Heart right ventricle (tissue), 16 donors: ENCODE measurements around the gene FCN2. TPM values are rescaled to one million over a fixed set of nuclear protein-coding genes. Genes with fewer than 3 reads are reported as not detected.

Experiments
- ATAC-seq, 8 donors: fragments of 200-7000 bp; cut with Tn5 transposase; one replicate each; pipeline ENCODE4 v1.9.1; 2020; ENCODE audit warnings: mild to moderate bottlenecking in 8 of 8, moderate library complexity in 8 of 8, moderate number of reproducible peaks in 1 of 8
- DNase-seq, 2 donors: peaks; one replicate each; pipeline ENCODE4 v3.0.0-alpha.2; 2020
- H3K27ac ChIP-seq, 10 donors: fragments of 200-600 bp; sonication (generic) in 2 of 10; one replicate each; pipeline versions ENCODE4 v1.5.0 to v1.8.0; 2020 to 2022; ENCODE audit warnings: mild to moderate bottlenecking in 3 of 10
- H3K27me3 ChIP-seq, 7 donors: fragments of 200-600 bp; one replicate each; pipeline ENCODE4 v1.8.0; 2021 to 2022; ENCODE audit warnings: mild to moderate bottlenecking in 2 of 7
- H3K36me3 ChIP-seq, 9 donors: fragments of 200-600 bp; sonication (generic) in 1 of 9; one replicate each; pipeline versions ENCODE4 v1.5.0 to v1.8.0; 2020 to 2022; ENCODE audit warnings: mild to moderate bottlenecking in 2 of 9
- H3K4me1 ChIP-seq, 9 donors: fragments of 200-600 bp; sonication (generic) in 1 of 9; one replicate each; pipeline versions ENCODE4 v1.5.0 to v1.8.0; 2020 to 2022; ENCODE audit warnings: mild to moderate bottlenecking in 4 of 9
- H3K4me3 ChIP-seq, 10 donors: fragments of 200-600 bp; sonication (generic) in 2 of 10; one replicate each; pipeline versions ENCODE4 v1.5.0 to v1.8.0; 2020 to 2022; ENCODE audit warnings: mild to moderate bottlenecking in 7 of 10, moderate library complexity in 2 of 10
- H3K9me3 ChIP-seq, 11 donors: fragments of 200-600 bp in 10 of 11; sonication (generic) in 2 of 11; one replicate each; pipeline versions ENCODE4 v1.5.0 to v1.8.0; 2013 to 2022; ENCODE audit warnings: mild to moderate bottlenecking in 2 of 11, control low read depth in 1 of 11, moderate library complexity in 1 of 11
- CTCF ChIP-seq, 9 donors: fragments of 200-600 bp; sonication (generic) in 2 of 9; IDR thresholded peaks; one replicate each; pipeline versions ENCODE4 v1.5.0 to v1.8.0; 2021 to 2022; ENCODE audit warnings: antibody characterized with exemption in 9 of 9, mild to moderate bottlenecking in 5 of 9, moderate library complexity in 1 of 9
- WGBS, 2 donors: extraction: QIAGEN DNeasy Blood & Tissue Kit; methylation state at CpG; one replicate each; pipeline ENCODE4 v1.1.7; 2013; ENCODE audit warnings: inconsistent platforms in 1 of 2; 5-methylcytosine and 5-hydroxymethylcytosine counted together
- intact Hi-C, 10 donors: fragments of 100-400 bp; cut with DNase I; formaldehyde crosslinking; loops; one replicate each; pipeline versions ENCODE4 v1.11.1 to v1.14.2; 2022
- polyA plus RNA-seq, 2 donors: library from polyadenylated mRNA; stranded (reverse); fragments of 200-250 nt; gene quantifications; one replicate each; pipeline ENCODE4 v1.2.3, GENCODE V29; 2013
- total RNA-seq, 10 donors: library from RNA; stranded (reverse); fragmentation: NEBNext Ultra II Directional in 3 of 10; extraction: Animal tissue kit (Norgen Biotek cat#: 25700) in 3 of 10; gene quantifications; one replicate each; pipeline versions ENCODE4 v1.2.1 to v1.2.4, GENCODE V29; 2021 to 2023
- donor health status: Arrhythmogenic right ventricular cardiomyopathy.
- donor health status: ischemic (EF 13 %, LVEDD 7.1; RV severe dilation, severe dysfunction).
- donor health status: healthy with polysubstance abuse.
- donor health status: DM: no; HTN: yes; CAD: no.
- donor health status: DM: no; HTN: no; CAD: no.
- donor health status: ischemic (EF 25% LVEDD 6.9; RV normal size, moderate dysfunction).
- donor health status: ischemic (EF 25% LVEDD 5.7; RV mildly dilated, moderate dysfunction).
- donor health status: healthy.
- donor health status: DM: yes; HTN: yes; CAD: no.
- donor health status: Ischemic cardiomyopathy.
- donor health status: ischemic (EF 35%, LVEDD 5.7; RV mildly dilated, moderate dysfunction).
- donor health status: nonischemic (EF 11% LVEDD 7.7; RV severe dilation, severe dysfunction).
- donor health status: DM: yes; HTN: yes; CAD: no.
- donor health status: PGD.
- donor health status: ischemic (EF 29% LVEDD 5.4; RV normal size, mild dysfunction).
- donor health status: nonischemic (EF 23%, LVEDD 6.1; RV moderate dilation, normal function).

FCN2 gene
- total and polyA plus RNA-seq, 12 donors, result 0.19 to 0.46 (median 0.26) TPM; not detected in 7

DNA sequence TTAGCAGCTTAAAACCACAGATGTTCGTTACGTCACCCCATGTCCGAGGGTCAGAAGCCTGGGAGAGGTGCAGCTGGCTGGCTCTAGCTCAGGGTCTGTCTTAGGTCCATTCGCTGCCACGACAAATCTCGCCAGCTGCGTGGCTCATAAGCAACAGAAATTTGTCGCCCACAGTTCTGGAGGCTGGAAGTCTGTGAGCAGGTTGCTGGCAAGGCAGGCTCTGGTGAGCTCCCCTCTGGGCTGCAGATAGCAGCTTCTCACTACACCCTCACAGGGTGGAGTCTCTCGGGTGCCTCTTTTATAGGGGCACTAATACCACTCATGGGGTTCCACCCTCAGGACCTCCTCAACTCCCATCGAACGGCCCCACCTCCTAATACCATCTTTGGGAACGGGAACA is 40.1 kb upstream of the FCN2 start:
- Histone ChIP-seq H3K9me3 (no peaks in the 10 kb centered on the region), H3K4me3 (no peak overlapping the region), H3K36me3 (peaks cover 0 to 62% (median 0%) of the 10 kb centered on the region in 9 donors), H3K27ac (no peak overlapping the region), H3K27me3 (no peaks in the 10 kb centered on the region), H3K4me1 (peaks cover 0 to 3% (median 0%) of the 10 kb centered on the region in 9 donors)
- 92 to 94% methylated on average over 12 of the region's 12 CpGs for WGBS, 2 donors
- ATAC-seq (no peak), DNase-seq (no peak)
- TF ChIP-seq CTCF (IDR thresholded peaks at IDR 0.05), result no peak
- intact Hi-C loops, result no loop called here

DNA sequence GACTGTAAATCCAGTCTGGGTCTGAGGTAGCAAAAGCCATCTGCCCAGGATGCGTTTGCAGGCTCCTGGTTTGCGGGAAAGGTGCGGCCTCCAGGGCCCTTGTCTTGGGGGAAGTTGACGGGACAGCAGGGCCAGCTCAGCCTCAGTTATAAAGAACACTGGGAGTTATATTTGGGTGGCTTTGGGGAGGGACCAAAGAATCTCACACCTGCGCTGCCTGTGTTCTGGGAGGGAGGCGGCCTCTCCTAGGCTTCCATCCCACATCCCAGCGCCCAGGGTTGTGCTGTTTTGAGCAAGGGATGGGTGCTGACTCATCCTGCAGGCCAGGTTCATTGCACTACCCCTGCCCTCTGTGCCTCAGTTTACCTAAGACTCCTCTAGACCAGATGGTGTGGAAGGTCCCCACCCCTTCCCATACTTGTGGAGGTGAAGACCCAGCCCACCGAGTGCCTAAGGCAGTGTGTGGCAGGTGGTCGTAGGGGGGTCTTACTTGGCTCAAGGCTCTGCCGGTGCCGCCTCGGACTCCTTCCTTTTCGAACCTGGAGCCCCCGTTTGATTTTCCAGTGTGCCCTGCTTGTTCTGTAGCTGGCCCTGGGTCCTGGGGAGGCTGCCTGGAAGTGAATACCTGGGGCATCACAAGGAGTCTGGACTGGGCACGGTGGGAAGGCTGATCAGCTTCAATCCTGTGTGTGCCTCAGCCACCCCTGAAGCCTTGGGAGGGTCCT is 39.3 kb upstream of the FCN2 start:
- H3K4me3 ChIP-seq, result no peak overlapping the region
- ATAC-seq (no peak), DNase-seq (no peak)
- H3K36me3 ChIP-seq, result peaks cover 0 to 61% (median 0%) of the 10 kb centered on the region in 9 donors
- H3K27me3 ChIP-seq, result no peaks in the 10 kb centered on the region
- no peaks in the 10 kb centered on the region for H3K9me3 ChIP-seq
- no peak overlapping the region for H3K27ac ChIP-seq
- 95 to 96% methylated on average over 15 of the region's 15 CpGs for WGBS, 2 donors
- H3K4me1 ChIP-seq, result peaks cover 0 to 3% (median 0%) of the 10 kb centered on the region in 9 donors
- intact Hi-C loops, result no loop called here
- no peak for TF ChIP-seq CTCF (IDR thresholded peaks at IDR 0.05)

GRCh38 chr9:134842321-134842720 is 38.3 kb upstream of the FCN2 start:
- WGBS, 2 donors, result 91 to 93% methylated on average over 22 of the region's 22 CpGs
- intact Hi-C loops, result no loop called here
- H3K27ac ChIP-seq, result no peak overlapping the region
- no peak overlapping the region for H3K4me3 ChIP-seq
- peaks cover 0 to 3% (median 0%) of the 10 kb centered on the region in 9 donors for H3K4me1 ChIP-seq
- TF ChIP-seq CTCF (IDR thresholded peaks at IDR 0.05), result no peak
- no peaks in the 10 kb centered on the region for H3K27me3 ChIP-seq
- ATAC-seq, result no peak
- H3K9me3 ChIP-seq, result no peaks in the 10 kb centered on the region
- DNase-seq, result no peak
- H3K36me3 ChIP-seq, result peaks cover 0 to 61% (median 0%) of the 10 kb centered on the region in 9 donors

GRCh38 chr9:134843740-134844139 is 36.9 kb upstream of the FCN2 start:
- TF ChIP-seq CTCF (IDR thresholded peaks at IDR 0.05), result no peak
- H3K36me3 ChIP-seq, result peaks cover 0 to 52% (median 0%) of the 10 kb centered on the region in 9 donors
- H3K9me3 ChIP-seq, result peaks cover 0 to 6% (median 0%) of the 10 kb centered on the region in 11 donors
- ATAC-seq (no peak), DNase-seq (no peak)
- no peak overlapping the region for H3K27ac ChIP-seq
- no peak overlapping the region for H3K4me3 ChIP-seq
- H3K27me3 ChIP-seq, result no peaks in the 10 kb centered on the region
- 93 to 97% methylated on average over 18 of the region's 18 CpGs for WGBS, 2 donors
- intact Hi-C loops, result no loop called here
- peaks cover 0 to 3% (median 0%) of the 10 kb centered on the region in 9 donors for H3K4me1 ChIP-seq
